ENCODE measurements around the gene WWC2. TPM values are rescaled to one million over a fixed set of nuclear protein-coding genes. Genes with fewer than 3 reads are reported as not detected.

WWC2 gene
- total RNA-seq, 4 donors from 2014 or later: 6.6 to 79.7 (median 9.4) TPM

DNA sequence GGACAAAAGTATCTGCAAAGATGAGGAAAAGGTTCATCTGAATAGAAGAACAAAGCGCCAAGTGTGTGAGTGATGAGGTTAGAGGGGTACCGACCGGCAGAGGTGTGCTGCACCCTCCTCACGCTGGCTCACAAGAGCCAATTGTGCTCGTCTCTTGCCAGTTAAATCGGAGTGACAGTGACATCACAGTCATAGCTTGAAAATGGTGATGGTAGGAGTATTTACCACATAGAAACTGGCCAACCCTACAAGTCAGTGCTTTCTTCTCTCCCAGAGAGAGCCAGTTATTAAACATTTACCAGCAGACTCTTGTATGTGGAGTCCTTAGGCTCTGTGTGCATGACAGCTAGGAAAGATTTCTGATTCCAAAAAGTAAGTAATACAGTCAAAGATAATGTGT, 188.6 kb downstream of the WWC2 start:
- intact Hi-C loops (cut with DNase I; ENCODE audit: low total_unique reads): no loop called here
- Histone ChIP-seq H3K9me3 (no peaks in the 10 kb centered on the region), H3K27me3 (no peaks in the 10 kb centered on the region), H3K4me3 (no peak overlapping the region), H3K27ac (no peak overlapping the region), H3K36me3 (no peaks in the 10 kb centered on the region), H3K4me1 (peaks cover 0 to 6% (median 0%) of the 10 kb centered on the region in 4 donors)
- DNase-seq: no peak
- TF ChIP-seq EP300 (IDR thresholded peaks at IDR 0.05; ENCODE audit: low read depth) (no peak), POLR2A (IDR thresholded peaks at IDR 0.05) (no peak), POLR2AphosphoS5 (IDR thresholded peaks at IDR 0.05) (no peak)
- TF ChIP-seq, protein P1, sequence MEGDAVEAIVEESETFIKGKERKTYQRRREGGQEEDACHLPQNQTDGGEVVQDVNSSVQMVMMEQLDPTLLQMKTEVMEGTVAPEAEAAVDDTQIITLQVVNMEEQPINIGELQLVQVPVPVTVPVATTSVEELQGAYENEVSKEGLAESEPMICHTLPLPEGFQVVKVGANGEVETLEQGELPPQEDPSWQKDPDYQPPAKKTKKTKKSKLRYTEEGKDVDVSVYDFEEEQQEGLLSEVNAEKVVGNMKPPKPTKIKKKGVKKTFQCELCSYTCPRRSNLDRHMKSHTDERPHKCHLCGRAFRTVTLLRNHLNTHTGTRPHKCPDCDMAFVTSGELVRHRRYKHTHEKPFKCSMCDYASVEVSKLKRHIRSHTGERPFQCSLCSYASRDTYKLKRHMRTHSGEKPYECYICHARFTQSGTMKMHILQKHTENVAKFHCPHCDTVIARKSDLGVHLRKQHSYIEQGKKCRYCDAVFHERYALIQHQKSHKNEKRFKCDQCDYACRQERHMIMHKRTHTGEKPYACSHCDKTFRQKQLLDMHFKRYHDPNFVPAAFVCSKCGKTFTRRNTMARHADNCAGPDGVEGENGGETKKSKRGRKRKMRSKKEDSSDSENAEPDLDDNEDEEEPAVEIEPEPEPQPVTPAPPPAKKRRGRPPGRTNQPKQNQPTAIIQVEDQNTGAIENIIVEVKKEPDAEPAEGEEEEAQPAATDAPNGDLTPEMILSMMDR (IDR thresholded peaks at IDR 0.05): no peak
- 94 to 95% methylated on average over 6 of the region's 6 CpGs for WGBS, 2 donors (ENCODE audit: low coverage in 1 of 2)
- in situ Hi-C loops (cut with MboI; ENCODE audit: low pct_ligation_motif_present in 1 of 4, low pct_unique_long_range_greater_than_20kb in 1 of 4, low sequenced_read_pairs in 3 of 4): no loop called here

DNA sequence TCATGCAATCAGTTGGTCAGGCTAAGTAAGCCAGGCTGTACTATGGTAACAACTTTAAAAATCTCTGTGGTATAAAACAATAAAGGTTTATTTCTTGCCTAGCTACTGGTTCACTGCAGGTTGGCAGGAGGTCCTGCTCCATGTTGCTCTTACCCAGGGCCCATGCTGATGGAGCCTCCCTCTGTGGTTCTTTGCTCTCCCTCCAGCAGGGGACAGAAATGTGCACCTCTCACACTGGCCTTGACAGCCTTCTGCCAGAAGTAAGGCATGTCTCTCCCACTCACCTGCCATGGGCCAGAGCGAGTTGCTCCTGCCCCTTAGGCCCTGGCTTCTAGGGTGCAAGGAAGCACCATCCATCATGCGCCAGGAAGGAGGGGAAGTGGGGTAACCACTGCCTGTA, 189.9 kb downstream of the WWC2 start:
- H3K4me1 ChIP-seq: peaks cover 0 to 4% (median 0%) of the 10 kb centered on the region in 4 donors
- no peaks in the 10 kb centered on the region for H3K9me3 ChIP-seq
- TF ChIP-seq EP300 (IDR thresholded peaks at IDR 0.05; ENCODE audit: low read depth) (no peak), POLR2AphosphoS5 (IDR thresholded peaks at IDR 0.05) (no peak), POLR2A (IDR thresholded peaks at IDR 0.05) (no peak)
- TF ChIP-seq, protein P1 (IDR thresholded peaks at IDR 0.05): no peak
- H3K27ac ChIP-seq: no peak overlapping the region
- H3K4me3 ChIP-seq: no peak overlapping the region
- in situ Hi-C loops (cut with MboI; ENCODE audit: low pct_ligation_motif_present in 1 of 4, low pct_unique_long_range_greater_than_20kb in 1 of 4, low sequenced_read_pairs in 3 of 4): no loop called here
- DNase-seq: no peak
- intact Hi-C loops (cut with DNase I; ENCODE audit: low total_unique reads): no loop called here
- WGBS, 2 donors (ENCODE audit: low coverage in 1 of 2): 85% methylated on average over 2 of the region's 2 CpGs; no CpG with 5 or more reads in 1 of the 2 donors
- H3K27me3 ChIP-seq: no peaks in the 10 kb centered on the region
- no peaks in the 10 kb centered on the region for H3K36me3 ChIP-seq

- Histone ChIP-seq H3K36me3 (no peaks in the 10 kb centered on the region), H3K27ac (no peak overlapping the region), H3K9me3 (no peaks in the 10 kb centered on the region), H3K4me3 (no peak overlapping the region), H3K27me3 (no peaks in the 10 kb centered on the region), H3K4me1 (no peaks in the 10 kb centered on the region)
- in situ Hi-C loops (cut with MboI; ENCODE audit: low pct_ligation_motif_present in 1 of 4, low pct_unique_long_range_greater_than_20kb in 1 of 4, low sequenced_read_pairs in 3 of 4): no loop called here
- WGBS, 2 donors (ENCODE audit: low coverage in 1 of 2): 78 to 80% methylated on average over 5 of the region's 5 CpGs
- intact Hi-C loops (cut with DNase I; ENCODE audit: low total_unique reads): no loop called here
- no peak for DNase-seq
- TF ChIP-seq POLR2A (IDR thresholded peaks at IDR 0.05) (no peak), POLR2AphosphoS5 (IDR thresholded peaks at IDR 0.05) (no peak), EP300 (IDR thresholded peaks at IDR 0.05; ENCODE audit: low read depth) (no peak)
- TF ChIP-seq, protein P1 (IDR thresholded peaks at IDR 0.05): no peak
Measured at GRCh38 chr4:183289688-183290087, 190.6 kb downstream of the WWC2 start.

GRCh38 chr4:183291070-183291469, 192.0 kb downstream of the WWC2 start:
- DNase-seq: no peak
- H3K4me3 ChIP-seq: no peak overlapping the region
- intact Hi-C loops (cut with DNase I; ENCODE audit: low total_unique reads) (no loop called here), in situ Hi-C loops (cut with MboI; ENCODE audit: low pct_ligation_motif_present in 1 of 4, low pct_unique_long_range_greater_than_20kb in 1 of 4, low sequenced_read_pairs in 3 of 4) (no loop called here)
- no peaks in the 10 kb centered on the region for H3K27me3 ChIP-seq
- H3K9me3 ChIP-seq: no peaks in the 10 kb centered on the region
- 78% methylated on average over 2 of the region's 2 CpGs; no CpG with 5 or more reads in 1 of the 2 donors for WGBS, 2 donors (ENCODE audit: low coverage in 1 of 2)
- no peaks in the 10 kb centered on the region for H3K36me3 ChIP-seq
- no peak overlapping the region for H3K27ac ChIP-seq
- TF ChIP-seq, protein P1 (IDR thresholded peaks at IDR 0.05): no peak
- no peak for TF ChIP-seq POLR2A (IDR thresholded peaks at IDR 0.05)
- no peak for TF ChIP-seq EP300 (IDR thresholded peaks at IDR 0.05; ENCODE audit: low read depth)
- TF ChIP-seq POLR2AphosphoS5 (IDR thresholded peaks at IDR 0.05): no peak
- H3K4me1 ChIP-seq: no peaks in the 10 kb centered on the region
